ENCODE measurements around the gene ANKRD52.

DNA sequence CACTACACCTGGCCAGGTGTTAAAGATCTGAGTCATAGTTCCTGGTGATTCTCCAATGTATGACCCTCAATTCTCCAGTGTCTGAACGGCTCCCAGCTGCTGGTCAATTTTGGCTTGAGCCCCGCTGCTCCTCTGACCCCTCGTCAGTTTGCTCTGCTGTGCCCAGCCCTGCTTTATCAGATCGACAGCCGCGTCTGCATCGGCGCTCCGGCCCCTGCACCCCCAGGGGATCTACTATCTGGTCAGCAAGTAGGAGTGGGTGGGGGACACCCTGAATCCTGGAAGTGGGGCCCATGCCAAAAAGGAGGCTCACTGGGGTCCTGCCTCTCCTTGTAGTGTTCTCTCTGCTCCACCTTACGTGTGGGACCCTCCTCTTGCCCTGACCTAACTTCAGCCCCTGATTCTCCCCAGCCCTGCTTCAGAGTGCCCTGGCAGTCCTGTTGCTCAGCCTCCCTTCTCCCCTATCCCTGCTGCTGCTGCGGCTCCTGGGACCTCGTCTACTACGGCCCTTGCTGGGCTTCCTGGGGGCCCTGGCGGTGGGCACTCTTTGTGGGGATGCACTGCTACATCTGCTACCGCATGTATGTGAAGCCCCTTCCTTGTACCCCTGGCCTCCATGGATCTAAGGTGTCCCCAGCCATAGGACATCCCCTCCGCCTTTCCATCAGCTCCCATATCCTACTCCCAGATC lies 23.3 kb downstream of the ANKRD52 start:
- TF ChIP-seq, protein P1, sequence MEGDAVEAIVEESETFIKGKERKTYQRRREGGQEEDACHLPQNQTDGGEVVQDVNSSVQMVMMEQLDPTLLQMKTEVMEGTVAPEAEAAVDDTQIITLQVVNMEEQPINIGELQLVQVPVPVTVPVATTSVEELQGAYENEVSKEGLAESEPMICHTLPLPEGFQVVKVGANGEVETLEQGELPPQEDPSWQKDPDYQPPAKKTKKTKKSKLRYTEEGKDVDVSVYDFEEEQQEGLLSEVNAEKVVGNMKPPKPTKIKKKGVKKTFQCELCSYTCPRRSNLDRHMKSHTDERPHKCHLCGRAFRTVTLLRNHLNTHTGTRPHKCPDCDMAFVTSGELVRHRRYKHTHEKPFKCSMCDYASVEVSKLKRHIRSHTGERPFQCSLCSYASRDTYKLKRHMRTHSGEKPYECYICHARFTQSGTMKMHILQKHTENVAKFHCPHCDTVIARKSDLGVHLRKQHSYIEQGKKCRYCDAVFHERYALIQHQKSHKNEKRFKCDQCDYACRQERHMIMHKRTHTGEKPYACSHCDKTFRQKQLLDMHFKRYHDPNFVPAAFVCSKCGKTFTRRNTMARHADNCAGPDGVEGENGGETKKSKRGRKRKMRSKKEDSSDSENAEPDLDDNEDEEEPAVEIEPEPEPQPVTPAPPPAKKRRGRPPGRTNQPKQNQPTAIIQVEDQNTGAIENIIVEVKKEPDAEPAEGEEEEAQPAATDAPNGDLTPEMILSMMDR (IDR thresholded peaks at IDR 0.05; ENCODE audit: insufficient read depth, low read length) = no peak
- TF ChIP-seq, protein P2, sequence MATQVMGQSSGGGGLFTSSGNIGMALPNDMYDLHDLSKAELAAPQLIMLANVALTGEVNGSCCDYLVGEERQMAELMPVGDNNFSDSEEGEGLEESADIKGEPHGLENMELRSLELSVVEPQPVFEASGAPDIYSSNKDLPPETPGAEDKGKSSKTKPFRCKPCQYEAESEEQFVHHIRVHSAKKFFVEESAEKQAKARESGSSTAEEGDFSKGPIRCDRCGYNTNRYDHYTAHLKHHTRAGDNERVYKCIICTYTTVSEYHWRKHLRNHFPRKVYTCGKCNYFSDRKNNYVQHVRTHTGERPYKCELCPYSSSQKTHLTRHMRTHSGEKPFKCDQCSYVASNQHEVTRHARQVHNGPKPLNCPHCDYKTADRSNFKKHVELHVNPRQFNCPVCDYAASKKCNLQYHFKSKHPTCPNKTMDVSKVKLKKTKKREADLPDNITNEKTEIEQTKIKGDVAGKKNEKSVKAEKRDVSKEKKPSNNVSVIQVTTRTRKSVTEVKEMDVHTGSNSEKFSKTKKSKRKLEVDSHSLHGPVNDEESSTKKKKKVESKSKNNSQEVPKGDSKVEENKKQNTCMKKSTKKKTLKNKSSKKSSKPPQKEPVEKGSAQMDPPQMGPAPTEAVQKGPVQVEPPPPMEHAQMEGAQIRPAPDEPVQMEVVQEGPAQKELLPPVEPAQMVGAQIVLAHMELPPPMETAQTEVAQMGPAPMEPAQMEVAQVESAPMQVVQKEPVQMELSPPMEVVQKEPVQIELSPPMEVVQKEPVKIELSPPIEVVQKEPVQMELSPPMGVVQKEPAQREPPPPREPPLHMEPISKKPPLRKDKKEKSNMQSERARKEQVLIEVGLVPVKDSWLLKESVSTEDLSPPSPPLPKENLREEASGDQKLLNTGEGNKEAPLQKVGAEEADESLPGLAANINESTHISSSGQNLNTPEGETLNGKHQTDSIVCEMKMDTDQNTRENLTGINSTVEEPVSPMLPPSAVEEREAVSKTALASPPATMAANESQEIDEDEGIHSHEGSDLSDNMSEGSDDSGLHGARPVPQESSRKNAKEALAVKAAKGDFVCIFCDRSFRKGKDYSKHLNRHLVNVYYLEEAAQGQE (IDR thresholded peaks at IDR 0.05; ENCODE audit: insufficient replicate concordance, low read depth) = no peak
- TF ChIP-seq SPI1 (IDR thresholded peaks at IDR 0.05; ENCODE audit: borderline replicate concordance, low read depth) = no peak
